Hepatocyte (in vitro differentiated cells): ENCODE measurements around the gene PMEPA1. TPM values are rescaled to one million over a fixed set of nuclear protein-coding genes. Genes with fewer than 3 reads are reported as not detected.

Experiments used
- DNase-seq: peaks from one replicate; pipeline ENCODE4 v3.0.0-alpha.2; 2016; ENCODE audit warnings: low spot score
- H2AFZ ChIP-seq: fragments of 200-600 bp; sonication (generic); 2 replicates; pipeline ENCODE4 v1.6.0; 2016; ENCODE audit warnings: antibody characterized with exemption, mild to moderate bottlenecking
- H3K27ac ChIP-seq: fragments of 200-600 bp; sonication (generic); 2 replicates; pipeline ENCODE4 v1.5.1; 2016; ENCODE audit warnings: mild to moderate bottlenecking
- H3K27me3 ChIP-seq: fragments of 200-600 bp; sonication (generic); 2 replicates; pipeline ENCODE4 v1.6.1; 2016
- H3K36me3 ChIP-seq: fragments of 200-600 bp; sonication (generic); replicated peaks from 2 replicates; pipeline ENCODE4 v1.5.1; 2016; ENCODE audit warnings: low read depth; ENCODE audit not compliant: insufficient read depth
- H3K4me1 ChIP-seq: fragments of 200-600 bp; sonication (generic); 2 replicates; pipeline ENCODE4 v1.5.1; 2016; ENCODE audit warnings: mild to moderate bottlenecking, moderate library complexity; ENCODE audit not compliant: insufficient read depth
- H3K4me2 ChIP-seq: fragments of 200-600 bp; sonication (generic); 2 replicates; pipeline ENCODE4 v1.6.0; 2016
- H3K4me3 ChIP-seq: fragments of 200-600 bp; sonication (generic); 2 replicates; pipeline ENCODE4 v1.5.1; 2016; ENCODE audit warnings: mild to moderate bottlenecking
- H3K79me2 ChIP-seq: fragments of 200-600 bp; sonication (generic); 2 replicates; pipeline ENCODE4 v1.6.0; 2017; ENCODE audit warnings: mild to moderate bottlenecking
- H3K9me2 ChIP-seq: fragments of 200-600 bp; sonication (generic); replicated peaks from 2 replicates; pipeline ENCODE4 v1.6.0; 2017; ENCODE audit warnings: mild to moderate bottlenecking; ENCODE audit not compliant: insufficient read depth
- H3K9me3 ChIP-seq: fragments of 200-600 bp; sonication (generic); 2 replicates; pipeline ENCODE4 v1.5.1; 2016; ENCODE audit warnings: low read depth, mild to moderate bottlenecking
- H4K20me1 ChIP-seq: fragments of 200-600 bp; sonication (generic); 2 replicates; pipeline ENCODE4 v1.6.0; 2016; ENCODE audit warnings: mild to moderate bottlenecking; ENCODE audit not compliant: insufficient read depth, poor library complexity, severe bottlenecking
- CTCF ChIP-seq: fragments of 200-600 bp; sonication (generic); IDR thresholded peaks from 2 replicates; pipeline ENCODE4 v1.5.1; 2016; ENCODE audit warnings: antibody characterized with exemption, mild to moderate bottlenecking; ENCODE audit not compliant: poor library complexity
- EZH2 ChIP-seq: fragments of 200-600 bp; sonication (generic); IDR thresholded peaks from 2 replicates; pipeline ENCODE4 v1.6.1; 2016; ENCODE audit warnings: antibody characterized with exemption, mild to moderate bottlenecking, borderline replicate concordance
- EZH2phosphoT487 ChIP-seq: fragments of 200-600 bp; sonication (generic); IDR thresholded peaks from one replicate; pipeline ENCODE4 v1.6.1; 2018; ENCODE audit warnings: antibody characterized with exemption, mild to moderate bottlenecking, low read depth, moderate library complexity; ENCODE audit not compliant: unreplicated experiment, severe bottlenecking
- WGBS: methylation state at CpG from one replicate; pipeline ENCODE4 v1.1.6; 2016; ENCODE audit warnings: low lambda C conversion rate; ENCODE audit errors: missing lambda C conversion rate; 5-methylcytosine and 5-hydroxymethylcytosine counted together
- polyA plus RNA-seq: library from polyadenylated mRNA; unstranded; fragments of >200 nt; fragmentation: Nextera tagmentation; extraction: Ambion mirVana; gene quantifications from 2 replicates; pipeline ENCODE4 v1.2.1, GENCODE V29; 2016
- total RNA-seq: library from RNA; depleted of rRNA; stranded (reverse); fragments of >200 nt; gene quantifications from 2 replicates; pipeline ENCODE4 v1.2.3, GENCODE V29; 2014

Gene PMEPA1
- total and polyA plus RNA-seq, 2 experiments from 2014 or later, result 6.8 to 40.3 TPM

- no peak overlapping the region for H3K4me2 ChIP-seq
- H3K9me3 ChIP-seq, result no peaks in the 10 kb centered on the region
- no peaks in the 10 kb centered on the region for H3K27me3 ChIP-seq
- peak; percentile 60 for TF ChIP-seq CTCF
- no peak for TF ChIP-seq EZH2phosphoT487
- peak; percentile 76 for DNase-seq
- no peaks in the 10 kb centered on the region for H3K4me1 ChIP-seq
- no peaks in the 10 kb centered on the region for H4K20me1 ChIP-seq
- H3K9me2 ChIP-seq, result no peaks in the 10 kb centered on the region
- WGBS, result 58% methylated on average over 14 of the region's 14 CpGs
- no peaks in the 10 kb centered on the region for H3K36me3 ChIP-seq
- H3K79me2 ChIP-seq, result no peaks in the 10 kb centered on the region
- no peak overlapping the region for H2AFZ ChIP-seq
- H3K27ac ChIP-seq, result no peak overlapping the region
- H3K4me3 ChIP-seq, result no peak overlapping the region
Measured at GRCh38 chr20:57622579-57623381, 87.0 kb downstream of the PMEPA1 start.

- H3K27me3 ChIP-seq, result no peaks in the 10 kb centered on the region
- DNase-seq, result no peak
- TF ChIP-seq EZH2 (no peak), EZH2phosphoT487 (no peak), CTCF (no peak)
- no peaks in the 10 kb centered on the region for H3K9me2 ChIP-seq
- no peaks in the 10 kb centered on the region for H3K79me2 ChIP-seq
- no peaks in the 10 kb centered on the region for H3K9me3 ChIP-seq
- H3K4me2 ChIP-seq, result no peak overlapping the region
- H4K20me1 ChIP-seq, result no peaks in the 10 kb centered on the region
- H3K4me1 ChIP-seq, result no peaks in the 10 kb centered on the region
- no peaks in the 10 kb centered on the region for H3K36me3 ChIP-seq
- H3K4me3 ChIP-seq, result no peak overlapping the region
- 81% methylated on average over 7 of the region's 7 CpGs for WGBS
- no peak overlapping the region for H3K27ac ChIP-seq
- H2AFZ ChIP-seq, result no peak overlapping the region
Measured at GRCh38 chr20:57622201-57622570, 87.6 kb downstream of the PMEPA1 start.

GRCh38 chr20:57621421-57622200, 88.2 kb downstream of the PMEPA1 start:
- H3K9me3 ChIP-seq, result no peaks in the 10 kb centered on the region
- no peak for DNase-seq
- H4K20me1 ChIP-seq, result no peaks in the 10 kb centered on the region
- no peaks in the 10 kb centered on the region for H3K9me2 ChIP-seq
- WGBS, result 86% methylated on average over 16 of the region's 16 CpGs
- no peaks in the 10 kb centered on the region for H3K36me3 ChIP-seq
- no peak overlapping the region for H3K27ac ChIP-seq
- H3K27me3 ChIP-seq, result no peaks in the 10 kb centered on the region
- H3K4me2 ChIP-seq, result no peak overlapping the region
- H3K4me1 ChIP-seq, result no peaks in the 10 kb centered on the region
- no peaks in the 10 kb centered on the region for H3K79me2 ChIP-seq
- TF ChIP-seq EZH2phosphoT487, result no peak
- no peak for TF ChIP-seq EZH2
- no peak for TF ChIP-seq CTCF
- H2AFZ ChIP-seq, result no peak overlapping the region
- no peak overlapping the region for H3K4me3 ChIP-seq
